Measurements from ENCODE around the gene RBM12.

GRCh38 chr20:35632539-35633115 lies 32.1 kb downstream of the RBM12 start:
- TF ChIP-seq POLR2A (IDR thresholded peaks at IDR 0.05), result no peak
- TF ChIP-seq CTCF (IDR thresholded peaks at IDR 0.05), result no peak
